Right lobe of liver (tissue), 4 donors: ENCODE data around the gene ITGA11.

Experiments used
- CTCF ChIP-seq, 4 donors: fragments of 200-600 bp in 3 of 4; fragments of 450-650 bp in 1 of 4; IDR thresholded peaks; one replicate each; pipeline versions ENCODE4 v1.5.1 to v1.8.0; 2016 to 2022; ENCODE audit warnings: antibody characterized with exemption in 4 of 4, mild to moderate bottlenecking in 2 of 4
- POLR2A ChIP-seq: fragments of 450-650 bp; IDR thresholded peaks from one replicate; pipeline ENCODE4 v1.6.1; 2017; ENCODE audit warnings: antibody characterized with exemption, mild to moderate bottlenecking
- donor health status: DM: no; HTN: no; CAD: no.
- donor health status: DM: no; HTN: no; CAD: no.
- donor health status: DM: no; HTN: yes; CAD: no.

GRCh38 chr15:68364028-68364659 is 67.8 kb downstream of the ITGA11 start:
- no peak for TF ChIP-seq POLR2A
- no peak for TF ChIP-seq CTCF (IDR thresholded peaks at IDR 0.05)
